OCI-LY1 (cell line): ENCODE measurements around the gene RABL2B.

Experiments used
- H2AFZ ChIP-seq: fragments of 200-600 bp; sonication (generic), shearing (Covaris generic); 2 replicates; pipeline ENCODE4 v1.6.0; 2014; ENCODE audit warnings: antibody characterized with exemption, mild to moderate bottlenecking, low read length
- H3F3A ChIP-seq: fragments of 200-600 bp; sonication (generic), shearing (Covaris generic); 2 replicates; pipeline ENCODE4 v1.6.0; 2014; ENCODE audit warnings: mild to moderate bottlenecking, antibody characterized with exemption, low read length, moderate library complexity; ENCODE audit not compliant: insufficient read depth
- H3K27ac ChIP-seq: fragments of 200-600 bp; sonication (generic); 2 replicates; pipeline ENCODE4 v1.5.1; 2014; ENCODE audit warnings: low read length, mixed run types, mild to moderate bottlenecking, low read depth; ENCODE audit not compliant: poor library complexity, severe bottlenecking
- H3K27me3 ChIP-seq: fragments of 200-600 bp; sonication (generic); 2 replicates; pipeline ENCODE4 v1.6.0; 2014; ENCODE audit warnings: antibody characterized with exemption, mild to moderate bottlenecking, low read length, moderate library complexity; ENCODE audit not compliant: insufficient read depth
- H3K36me3 ChIP-seq: fragments of 200-600 bp; sonication (generic); 2 replicates; pipeline ENCODE4 v1.6.1; 2014; ENCODE audit warnings: mild to moderate bottlenecking, antibody characterized with exemption, low read length, moderate library complexity, mixed read lengths; ENCODE audit not compliant: insufficient read depth
- H3K4me1 ChIP-seq: fragments of 200-600 bp; sonication (generic); 2 replicates; pipeline ENCODE4 v1.5.1; 2014; ENCODE audit warnings: mild to moderate bottlenecking, low read length, moderate library complexity; ENCODE audit not compliant: insufficient read depth, severe bottlenecking
- H3K4me2 ChIP-seq: fragments of 200-600 bp; sonication (generic), shearing (Covaris generic); 2 replicates; pipeline ENCODE4 v1.6.1; 2014; ENCODE audit warnings: low read length
- H3K4me3 ChIP-seq: fragments of 200-600 bp; sonication (generic); 2 replicates; pipeline ENCODE4 v1.5.1; 2014; ENCODE audit warnings: low read length, low read depth, mild to moderate bottlenecking, mixed read lengths; ENCODE audit not compliant: poor library complexity, severe bottlenecking
- H3K79me2 ChIP-seq: fragments of 200-600 bp; shearing (Covaris generic); 2 replicates; pipeline ENCODE4 v1.6.1; 2016; ENCODE audit warnings: mixed run types, low read length, mixed read lengths; ENCODE audit not compliant: insufficient read depth
- H3K9ac ChIP-seq: fragments of 200-600 bp; sonication (generic), shearing (Covaris generic); 2 replicates; pipeline ENCODE4 v1.6.1; 2014; ENCODE audit warnings: mild to moderate bottlenecking, low read length, mixed read lengths
- H3K9me2 ChIP-seq: fragments of 200-600 bp; sonication (generic), shearing (Covaris generic); 2 replicates; pipeline ENCODE4 v1.6.1; 2014; ENCODE audit warnings: low read depth, mild to moderate bottlenecking, low read length, mixed read lengths
- H3K9me3 ChIP-seq: fragments of 200-600 bp; shearing (Covaris generic); 2 replicates; pipeline ENCODE4 v1.6.1; 2014; ENCODE audit warnings: low read length, mixed read lengths
- H4K20me1 ChIP-seq: fragments of 200-600 bp; sonication (generic), shearing (Covaris generic); 2 replicates; pipeline ENCODE4 v1.6.0; 2016; ENCODE audit warnings: mild to moderate bottlenecking, low read length; ENCODE audit not compliant: insufficient read depth
- EZH2 ChIP-seq: fragments of 200-600 bp; sonication (generic), shearing (Covaris generic); IDR thresholded peaks from 2 replicates; pipeline ENCODE4 v1.8.0; 2017; ENCODE audit warnings: borderline replicate concordance, mixed run types, mild to moderate bottlenecking, antibody characterized with exemption, low read length, moderate library complexity, mixed read lengths
- TF ChIP-seq, protein P1 (sequence below): fragments of 200-600 bp; sonication (generic), shearing (Covaris generic); IDR thresholded peaks from 2 replicates; pipeline ENCODE4 v1.5.1; 2017; ENCODE audit warnings: mild to moderate bottlenecking, antibody characterized with exemption, low read length, moderate library complexity, mixed read lengths

Gene RABL2B

DNA sequence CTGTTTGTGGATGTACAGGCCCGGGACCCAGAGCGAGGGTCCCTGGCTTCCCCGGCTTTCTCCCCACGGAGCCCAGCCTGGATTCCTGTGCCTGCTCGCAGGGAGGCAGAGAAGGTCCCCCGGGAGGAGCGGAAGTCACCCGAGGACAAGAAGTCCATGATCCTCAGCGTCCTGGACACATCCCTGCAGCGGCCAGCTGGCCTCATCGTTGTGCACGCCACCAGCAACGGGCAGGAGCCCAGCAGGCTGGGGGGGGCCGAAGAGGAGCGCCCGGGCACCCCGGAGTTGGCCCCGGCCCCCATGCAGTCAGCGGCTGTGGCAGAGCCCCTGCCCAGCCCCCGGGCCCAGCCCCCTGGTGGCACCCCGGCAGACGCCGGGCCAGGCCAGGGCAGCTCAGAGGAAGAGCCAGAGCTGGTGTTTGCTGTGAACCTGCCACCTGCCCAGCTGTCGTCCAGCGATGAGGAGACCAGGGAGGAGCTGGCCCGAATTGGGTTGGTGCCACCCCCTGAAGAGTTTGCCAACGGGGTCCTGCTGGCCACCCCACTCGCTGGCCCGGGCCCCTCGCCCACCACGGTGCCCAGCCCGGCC, 62.1 kb downstream of the RABL2B start:
- Histone ChIP-seq H3K27ac (no peak overlapping the region), H3K36me3 (no peaks in the 10 kb centered on the region), H3F3A (no peaks in the 10 kb centered on the region), H3K9me3 (no peaks in the 10 kb centered on the region), H3K27me3 (peaks cover 5% of the 10 kb centered on the region; the same call in 1 of the 2 replicates), H4K20me1 (no peaks in the 10 kb centered on the region), H3K9me2 (no peaks in the 10 kb centered on the region), H2AFZ (no peak overlapping the region), H3K9ac (no peak overlapping the region), H3K79me2 (no peaks in the 10 kb centered on the region), H3K4me2 (no peak overlapping the region), H3K4me3 (no peak overlapping the region), H3K4me1 (no peaks in the 10 kb centered on the region)
- TF ChIP-seq, protein P1, sequence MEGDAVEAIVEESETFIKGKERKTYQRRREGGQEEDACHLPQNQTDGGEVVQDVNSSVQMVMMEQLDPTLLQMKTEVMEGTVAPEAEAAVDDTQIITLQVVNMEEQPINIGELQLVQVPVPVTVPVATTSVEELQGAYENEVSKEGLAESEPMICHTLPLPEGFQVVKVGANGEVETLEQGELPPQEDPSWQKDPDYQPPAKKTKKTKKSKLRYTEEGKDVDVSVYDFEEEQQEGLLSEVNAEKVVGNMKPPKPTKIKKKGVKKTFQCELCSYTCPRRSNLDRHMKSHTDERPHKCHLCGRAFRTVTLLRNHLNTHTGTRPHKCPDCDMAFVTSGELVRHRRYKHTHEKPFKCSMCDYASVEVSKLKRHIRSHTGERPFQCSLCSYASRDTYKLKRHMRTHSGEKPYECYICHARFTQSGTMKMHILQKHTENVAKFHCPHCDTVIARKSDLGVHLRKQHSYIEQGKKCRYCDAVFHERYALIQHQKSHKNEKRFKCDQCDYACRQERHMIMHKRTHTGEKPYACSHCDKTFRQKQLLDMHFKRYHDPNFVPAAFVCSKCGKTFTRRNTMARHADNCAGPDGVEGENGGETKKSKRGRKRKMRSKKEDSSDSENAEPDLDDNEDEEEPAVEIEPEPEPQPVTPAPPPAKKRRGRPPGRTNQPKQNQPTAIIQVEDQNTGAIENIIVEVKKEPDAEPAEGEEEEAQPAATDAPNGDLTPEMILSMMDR, result no peak
- no peak for TF ChIP-seq EZH2

DNA sequence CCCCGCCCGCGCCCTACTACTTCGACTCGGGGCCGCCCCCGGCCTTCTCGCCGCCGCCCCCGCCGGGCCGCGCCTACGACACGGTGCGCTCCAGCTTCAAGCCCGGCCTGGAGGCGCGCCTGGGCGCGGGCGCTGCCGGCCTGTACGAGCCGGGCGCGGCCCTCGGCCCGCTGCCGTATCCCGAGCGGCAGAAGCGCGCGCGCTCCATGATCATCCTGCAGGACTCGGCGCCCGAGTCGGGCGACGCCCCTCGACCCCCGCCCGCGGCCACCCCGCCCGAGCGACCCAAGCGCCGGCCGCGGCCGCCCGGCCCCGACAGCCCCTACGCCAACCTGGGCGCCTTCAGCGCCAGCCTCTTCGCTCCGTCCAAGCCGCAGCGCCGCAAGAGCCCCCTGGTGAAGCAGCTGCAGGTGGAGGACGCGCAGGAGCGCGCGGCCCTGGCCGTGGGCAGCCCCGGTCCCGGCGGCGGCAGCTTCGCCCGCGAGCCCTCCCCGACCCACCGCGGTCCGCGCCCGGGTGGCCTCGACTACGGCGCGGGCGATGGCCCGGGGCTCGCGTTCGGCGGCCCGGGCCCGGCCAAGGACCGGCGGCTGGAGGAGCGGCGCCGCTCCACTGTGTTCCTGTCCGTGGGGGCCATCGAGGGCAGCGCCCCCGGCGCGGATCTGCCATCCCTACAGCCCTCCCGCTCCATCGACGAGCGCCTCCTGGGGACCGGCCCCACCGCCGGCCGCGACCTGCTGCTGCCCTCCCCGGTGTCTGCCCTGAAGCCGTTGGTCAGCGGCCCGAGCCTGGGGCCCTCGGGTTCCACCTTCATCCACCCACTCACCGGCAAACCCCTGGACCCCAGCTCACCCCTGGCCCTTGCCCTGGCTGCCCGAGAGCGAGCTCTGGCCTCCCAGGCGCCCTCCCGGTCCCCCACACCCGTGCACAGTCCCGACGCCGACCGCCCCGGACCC, 62.9 kb downstream of the RABL2B start:
- H3K4me1 ChIP-seq, result no peaks in the 10 kb centered on the region
- H3K4me3 ChIP-seq, result no peak overlapping the region
- H3K79me2 ChIP-seq, result no peaks in the 10 kb centered on the region
- no peaks in the 10 kb centered on the region for H3K36me3 ChIP-seq
- H4K20me1 ChIP-seq, result no peaks in the 10 kb centered on the region
- H3F3A ChIP-seq, result no peaks in the 10 kb centered on the region
- no peak overlapping the region for H2AFZ ChIP-seq
- no peaks in the 10 kb centered on the region for H3K9me3 ChIP-seq
- H3K27ac ChIP-seq, result no peak overlapping the region
- H3K9ac ChIP-seq, result no peak overlapping the region
- H3K27me3 ChIP-seq, result peaks cover 5% of the 10 kb centered on the region; the same call in 1 of the 2 replicates
- H3K4me2 ChIP-seq, result no peak overlapping the region
- no peaks in the 10 kb centered on the region for H3K9me2 ChIP-seq
- TF ChIP-seq, protein P1, result no peak
- TF ChIP-seq EZH2, result no peak

DNA sequence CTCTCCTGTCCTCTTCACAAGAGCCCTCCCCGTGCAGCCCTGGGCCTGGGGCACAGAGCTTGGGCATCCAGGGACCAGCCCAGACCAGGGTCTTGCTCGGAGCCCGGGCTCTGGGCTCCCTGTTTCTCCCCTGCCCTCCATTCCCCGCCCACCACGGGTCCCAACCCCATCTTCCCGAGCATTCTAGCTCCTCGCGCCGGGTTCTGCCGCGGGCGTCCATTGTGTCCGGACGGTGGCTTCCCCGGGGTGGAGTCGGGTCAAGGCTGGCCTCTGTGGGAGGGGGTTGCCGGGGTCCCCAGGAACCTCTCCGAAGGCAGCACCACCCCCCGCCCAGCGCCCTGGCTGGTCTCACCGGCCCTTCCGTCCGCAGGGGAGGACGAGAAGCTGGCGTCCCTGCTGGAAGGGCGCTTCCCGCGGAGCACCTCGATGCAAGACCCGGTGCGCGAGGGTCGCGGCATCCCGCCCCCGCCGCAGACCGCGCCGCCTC, 63.6 kb downstream of the RABL2B start:
- H3K9me3 ChIP-seq, result no peaks in the 10 kb centered on the region
- TF ChIP-seq, protein P1, result no peak
- TF ChIP-seq EZH2, result no peak
- H3K4me1 ChIP-seq, result no peaks in the 10 kb centered on the region
- H2AFZ ChIP-seq, result no peak overlapping the region
- peaks cover 5% of the 10 kb centered on the region; the same call in 1 of the 2 replicates for H3K27me3 ChIP-seq
- no peaks in the 10 kb centered on the region for H3K36me3 ChIP-seq
- H3K4me3 ChIP-seq, result no peak overlapping the region
- H3F3A ChIP-seq, result no peaks in the 10 kb centered on the region
- H3K9ac ChIP-seq, result no peak overlapping the region
- H3K4me2 ChIP-seq, result no peak overlapping the region
- H3K9me2 ChIP-seq, result no peaks in the 10 kb centered on the region
- no peaks in the 10 kb centered on the region for H3K79me2 ChIP-seq
- H4K20me1 ChIP-seq, result no peaks in the 10 kb centered on the region
- H3K27ac ChIP-seq, result no peak overlapping the region
